ENCODE measurements around the gene FSHR.

GRCh38 chr2:49070716-49071115, 83.6 kb downstream of the FSHR start:
- no peak for TF ChIP-seq CTCF (IDR thresholded peaks at IDR 0.05)
- TF ChIP-seq POLR2A (IDR thresholded peaks at IDR 0.05), result no peak
